Small intestine (tissue), 7 donors: Measurements from ENCODE around the gene SLC45A1. TPM values are rescaled to one million over a fixed set of nuclear protein-coding genes. Genes with fewer than 3 reads are reported as not detected.

Experiments
- DNase-seq, 2 donors: peaks; one replicate each; pipeline versions ENCODE4 v3.0.0 to v3.0.0-alpha.2; 2013
- FAIRE-seq: peaks from 2 replicates; lab custom pipeline; 2012; peaks lifted over from hg19 to GRCh38; lab: Jason Lieb, UNC
- H3K27ac ChIP-seq, 3 donors: one replicate each; pipeline ENCODE4 v1.5.1; 2013; ENCODE audit warnings: low read length in 2 of 3, mild to moderate bottlenecking in 2 of 3, control low read depth in 1 of 3, inconsistent platforms in 1 of 3, low read depth in 1 of 3, moderate library complexity in 1 of 3
- H3K27me3 ChIP-seq, 3 donors: one replicate each; pipeline ENCODE4 v1.6.1; 2013; ENCODE audit warnings: low read length in 3 of 3, inconsistent platforms in 1 of 3; ENCODE audit not compliant: control insufficient read depth in 3 of 3, insufficient read depth in 3 of 3
- H3K36me3 ChIP-seq, 3 donors: one replicate each; pipeline ENCODE4 v1.6.1; 2013; ENCODE audit warnings: low read length in 3 of 3, inconsistent platforms in 1 of 3, low read depth in 1 of 3, mild to moderate bottlenecking in 1 of 3, moderate library complexity in 1 of 3; ENCODE audit not compliant: control insufficient read depth in 3 of 3, insufficient read depth in 2 of 3
- H3K4me1 ChIP-seq, 3 donors: one replicate each; pipeline ENCODE4 v1.6.1; 2013; ENCODE audit warnings: low read length in 2 of 3, inconsistent platforms in 1 of 3, low read depth in 1 of 3, mild to moderate bottlenecking in 1 of 3, moderate library complexity in 1 of 3; ENCODE audit not compliant: control insufficient read depth in 3 of 3, insufficient read depth in 2 of 3
- H3K4me3 ChIP-seq, 3 donors: one replicate each; pipeline ENCODE4 v1.5.1; 2013; ENCODE audit warnings: low read length in 3 of 3, control low read depth in 1 of 3, inconsistent platforms in 1 of 3, low read depth in 1 of 3, mild to moderate bottlenecking in 1 of 3, moderate library complexity in 1 of 3
- H3K9me3 ChIP-seq, 2 donors: one replicate each; pipeline ENCODE4 v1.6.1; 2013; ENCODE audit warnings: low read depth in 1 of 2, low read length in 1 of 2; ENCODE audit not compliant: control insufficient read depth in 2 of 2, insufficient read depth in 1 of 2
- WGBS, 3 donors: extraction: QIAGEN DNeasy Blood & Tissue Kit; methylation state at CpG; one replicate each; pipeline ENCODE4 v1.1.7; 2013; 5-methylcytosine and 5-hydroxymethylcytosine counted together
- polyA plus RNA-seq, 4 donors: library from polyadenylated mRNA; stranded (reverse) in 3 of 4; unstranded in 1 of 4; fragments of 200-250 nt in 3 of 4; fragments of 120-200 nt in 1 of 4; gene quantifications; one replicate each; pipeline versions ENCODE4 v1.2.1 to v1.2.3, GENCODE V29; 2013
- donor health status: healthy with polysubstance abuse.
- donor health status: control.
- donor health status: control.
- donor health status: Bipolar disorder and iron deficiency.
- donor health status: healthy.

The SLC45A1 gene
- polyA plus RNA-seq, 4 donors = 0.58 to 2.4 TPM; not detected in 2

DNA sequence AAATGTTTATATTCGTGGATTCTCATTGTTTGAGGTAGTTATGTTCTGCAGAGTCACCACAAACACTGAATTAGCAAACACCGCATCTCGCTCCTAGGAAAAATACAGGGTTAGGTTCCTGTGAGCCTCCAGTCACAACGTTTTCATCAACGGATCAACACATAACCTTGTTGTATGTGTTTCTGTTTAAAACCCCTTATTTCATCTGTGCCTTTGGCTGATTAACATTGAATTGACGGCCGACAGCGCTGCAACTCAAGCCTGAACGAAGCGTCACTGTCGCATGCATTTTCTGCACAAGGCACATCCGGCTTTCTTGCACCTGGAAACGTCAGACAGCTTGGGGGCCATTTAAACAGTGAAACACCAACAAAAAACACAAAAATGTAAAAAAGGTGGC is 8.4 kb downstream of the SLC45A1 start:
- H3K27me3 ChIP-seq = no peaks in the 10 kb centered on the region
- no peaks in the 10 kb centered on the region for H3K9me3 ChIP-seq
- H3K4me1 ChIP-seq = no peaks in the 10 kb centered on the region
- DNase-seq (no peak), FAIRE-seq (no peak)
- no peak overlapping the region for H3K4me3 ChIP-seq
- H3K36me3 ChIP-seq = peaks cover 0 to 13% (median 4%) of the 10 kb centered on the region in 3 donors
- no peak overlapping the region for H3K27ac ChIP-seq
- 92 to 93% (median 93%) methylated on average over 13 of the region's 13 CpGs for WGBS, 3 donors

GRCh38 chr1:8328271-8328670 is 10.4 kb downstream of the SLC45A1 start:
- peaks cover 0 to 13% (median 4%) of the 10 kb centered on the region in 3 donors for H3K36me3 ChIP-seq
- H3K27ac ChIP-seq = no peak overlapping the region
- H3K4me1 ChIP-seq = no peaks in the 10 kb centered on the region
- H3K4me3 ChIP-seq = no peak overlapping the region
- DNase-seq (no peak), FAIRE-seq (no peak)
- no peaks in the 10 kb centered on the region for H3K9me3 ChIP-seq
- no peaks in the 10 kb centered on the region for H3K27me3 ChIP-seq
- 90 to 93% (median 93%) methylated on average over 18 of the region's 18 CpGs for WGBS, 3 donors

DNA sequence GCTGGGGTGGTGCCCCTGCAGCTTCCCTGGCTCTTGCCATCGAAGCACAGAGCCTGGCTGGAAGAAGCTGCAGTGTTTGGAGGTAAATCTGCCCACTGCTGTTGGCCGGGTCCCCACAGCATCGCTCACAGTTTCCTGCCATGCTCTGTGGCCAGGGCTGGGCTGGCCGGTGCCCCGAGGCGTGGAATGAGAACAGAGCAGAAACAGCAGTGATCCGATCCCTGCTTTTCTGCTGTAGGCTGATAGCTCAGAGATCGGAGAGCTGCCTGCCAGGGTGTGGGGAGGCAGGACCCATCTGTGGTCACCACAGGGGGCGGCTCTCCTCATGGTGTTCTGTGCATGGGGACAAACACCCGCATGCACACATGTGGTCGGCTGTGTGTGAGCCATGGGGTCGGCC is 11.5 kb downstream of the SLC45A1 start:
- no peaks in the 10 kb centered on the region for H3K27me3 ChIP-seq
- no peaks in the 10 kb centered on the region for H3K4me1 ChIP-seq
- 80 to 90% (median 83%) methylated on average over 12 of the region's 12 CpGs for WGBS, 3 donors
- no peak for FAIRE-seq
- peaks cover 0 to 11% (median 4%) of the 10 kb centered on the region in 3 donors for H3K36me3 ChIP-seq
- no peak overlapping the region for H3K27ac ChIP-seq
- no peak for DNase-seq
- no peak overlapping the region for H3K4me3 ChIP-seq
- H3K9me3 ChIP-seq = no peaks in the 10 kb centered on the region

- Histone ChIP-seq H3K4me1 (no peaks in the 10 kb centered on the region), H3K9me3 (no peaks in the 10 kb centered on the region), H3K27ac (no peak overlapping the region), H3K27me3 (no peaks in the 10 kb centered on the region), H3K4me3 (no peak overlapping the region), H3K36me3 (peaks cover 0 to 11% (median 4%) of the 10 kb centered on the region in 3 donors)
- WGBS, 3 donors = 82 to 89% (median 85%) methylated on average over 14 of the region's 14 CpGs
- DNase-seq (no peak), FAIRE-seq (no peak)
Observed at GRCh38 chr1:8329858-8330257, 11.9 kb downstream of the SLC45A1 start.

- Histone ChIP-seq H3K27me3 (no peaks in the 10 kb centered on the region), H3K4me3 (no peak overlapping the region), H3K36me3 (peaks cover 0 to 11% (median 4%) of the 10 kb centered on the region in 3 donors), H3K9me3 (no peaks in the 10 kb centered on the region), H3K27ac (no peak overlapping the region), H3K4me1 (no peaks in the 10 kb centered on the region)
- DNase-seq (no peak), FAIRE-seq (no peak)
- 89 to 93% (median 92%) methylated on average over 47 of the region's 47 CpGs for WGBS, 3 donors
Observed at GRCh38 chr1:8330271-8331125, 12.6 kb downstream of the SLC45A1 start.

DNA sequence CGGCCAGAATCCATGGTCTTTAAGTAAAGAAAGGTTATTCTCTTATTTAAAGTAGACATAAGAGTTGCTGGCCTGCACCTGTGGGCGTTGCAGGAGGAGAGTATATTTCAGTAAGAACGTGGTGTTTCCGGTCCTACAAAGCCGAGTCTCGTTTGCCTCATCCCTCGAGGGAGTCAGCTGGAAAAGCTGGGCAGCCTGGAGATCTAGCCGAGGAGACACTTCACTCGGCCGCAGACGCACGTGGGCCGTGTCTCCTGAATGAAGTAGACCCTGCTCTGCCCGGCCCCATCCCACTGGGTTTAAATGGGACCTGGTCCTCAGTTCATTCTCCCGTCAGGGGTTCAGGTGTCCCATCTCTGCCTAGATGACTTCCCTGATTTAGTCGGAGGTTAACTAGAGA is 14.9 kb downstream of the SLC45A1 start:
- FAIRE-seq (no peak), DNase-seq (no peak)

DNA sequence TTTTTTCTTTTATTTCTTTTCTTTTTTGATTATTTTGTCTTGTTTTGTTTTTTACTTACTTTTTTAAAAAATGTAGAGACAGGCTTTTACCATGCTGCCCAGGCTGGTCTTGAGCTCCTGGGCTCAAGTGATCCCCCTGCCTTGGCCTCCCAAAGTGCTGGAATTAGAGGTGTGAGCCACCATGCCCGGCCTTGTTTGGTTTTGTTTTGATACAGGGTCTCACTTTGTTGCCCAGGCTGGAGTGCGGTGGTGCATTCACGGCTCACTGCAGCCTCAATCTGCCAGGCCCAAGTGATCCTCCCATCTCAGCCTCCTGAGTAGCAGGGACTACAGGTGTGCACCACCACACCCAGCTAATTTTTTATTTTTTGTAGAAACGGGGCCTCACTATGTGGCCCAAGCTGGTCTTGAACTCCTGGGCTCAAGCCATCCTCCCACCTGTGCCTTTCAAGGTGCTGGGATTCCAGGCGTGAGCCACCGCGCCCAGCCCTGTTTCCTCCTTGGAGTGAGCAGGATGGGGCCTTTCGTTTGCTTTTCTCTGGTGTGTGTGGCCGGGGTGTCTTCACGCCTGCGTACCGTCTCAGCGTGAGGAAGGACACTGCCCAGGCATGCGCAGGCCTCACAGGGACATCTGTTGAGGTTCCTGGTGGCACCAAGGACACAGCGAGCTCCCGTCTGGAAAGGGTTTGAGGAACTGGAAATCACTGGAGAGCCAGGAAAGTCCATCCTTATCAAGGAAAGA is 15.5 kb downstream of the SLC45A1 start:
- FAIRE-seq (no peak), DNase-seq (no peak)
- no peaks in the 10 kb centered on the region for H3K27me3 ChIP-seq
- H3K4me1 ChIP-seq = no peaks in the 10 kb centered on the region
- no peak overlapping the region for H3K27ac ChIP-seq
- WGBS, 3 donors = 82 to 92% (median 85%) methylated on average over 16 of the region's 16 CpGs
- H3K36me3 ChIP-seq = peaks cover 0 to 20% (median 0%) of the 10 kb centered on the region in 3 donors
- no peak overlapping the region for H3K4me3 ChIP-seq
- H3K9me3 ChIP-seq = peaks cover 0 to 3% of the 10 kb centered on the region in 2 donors

More for the DNA sequence above, 14.9 kb downstream of the SLC45A1 start:
- H3K27ac ChIP-seq = no peak overlapping the region
- no peak overlapping the region for H3K4me3 ChIP-seq
- H3K36me3 ChIP-seq = peaks cover 0 to 16% (median 0%) of the 10 kb centered on the region in 3 donors
- WGBS, 3 donors = 91 to 93% (median 93%) methylated on average over 16 of the region's 16 CpGs
- no peaks in the 10 kb centered on the region for H3K4me1 ChIP-seq
- no peaks in the 10 kb centered on the region for H3K27me3 ChIP-seq
- peaks cover 0 to 3% of the 10 kb centered on the region in 2 donors for H3K9me3 ChIP-seq

GRCh38 chr1:8334106-8334851 is 16.4 kb downstream of the SLC45A1 start:
- FAIRE-seq (no peak), DNase-seq (no peak)
- H3K9me3 ChIP-seq = peaks cover 0 to 3% of the 10 kb centered on the region in 2 donors
- no peak overlapping the region for H3K27ac ChIP-seq
- no peaks in the 10 kb centered on the region for H3K27me3 ChIP-seq
- H3K4me1 ChIP-seq = no peaks in the 10 kb centered on the region
- WGBS, 3 donors = 91 to 92% (median 91%) methylated on average over 24 of the region's 24 CpGs
- H3K36me3 ChIP-seq = peaks cover 0 to 20% (median 0%) of the 10 kb centered on the region in 3 donors
- no peak overlapping the region for H3K4me3 ChIP-seq
